VCaP (cell line): ENCODE data around the gene RPUSD1.

Source experiments
- H3K27ac ChIP-seq: fragments of 450-650 bp; 2 replicates; pipeline ENCODE4 v1.5.1; 2017
- CTCF ChIP-seq: fragments of 450-650 bp; conservative IDR thresholded peaks from 2 replicates; pipeline ENCODE4 v1.5.1; 2017; ENCODE audit warnings: mild to moderate bottlenecking, moderate library complexity

RPUSD1 gene

DNA sequence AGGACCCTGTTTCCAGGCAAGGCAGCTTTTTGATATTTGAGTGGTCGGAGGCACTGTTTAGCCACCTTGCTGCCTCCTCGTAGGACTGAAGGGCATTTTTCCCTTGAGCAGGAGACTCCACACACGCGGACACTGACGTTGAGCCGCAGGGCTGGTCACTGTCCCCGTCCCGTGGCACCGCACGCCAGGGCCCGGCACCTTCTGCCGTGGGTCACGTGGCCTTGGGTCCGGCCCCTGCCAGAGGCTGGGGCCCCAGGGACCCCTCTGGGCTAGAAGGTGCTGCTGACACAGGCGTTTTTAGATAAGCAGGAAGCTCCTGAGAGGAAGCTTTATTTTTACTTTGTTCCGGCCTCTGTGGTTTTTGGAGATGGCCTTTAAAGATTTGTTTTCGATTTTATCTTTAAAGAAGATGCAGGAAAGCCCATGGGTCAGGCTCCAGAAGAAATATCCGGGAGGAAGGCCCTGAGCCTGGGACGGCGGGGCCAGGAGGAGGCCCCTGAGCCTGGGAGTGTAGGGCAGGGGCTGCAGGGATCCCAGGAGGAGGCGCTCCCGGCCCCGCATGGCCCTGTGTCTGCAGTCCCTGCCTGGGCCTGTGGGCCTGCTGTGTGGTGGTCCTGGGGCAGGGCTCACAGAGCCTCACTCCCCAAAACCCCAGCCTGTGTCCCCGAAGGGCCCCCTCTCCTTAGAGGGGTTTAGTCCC, 42.8 kb upstream of the RPUSD1 start:
- H3K27ac ChIP-seq = no peak overlapping the region
- TF ChIP-seq CTCF = no peak

- no peak for TF ChIP-seq CTCF
- H3K27ac ChIP-seq = no peak overlapping the region
These were observed 42.1 kb upstream of the RPUSD1 start for GRCh38 chr16:830107-830870.

DNA sequence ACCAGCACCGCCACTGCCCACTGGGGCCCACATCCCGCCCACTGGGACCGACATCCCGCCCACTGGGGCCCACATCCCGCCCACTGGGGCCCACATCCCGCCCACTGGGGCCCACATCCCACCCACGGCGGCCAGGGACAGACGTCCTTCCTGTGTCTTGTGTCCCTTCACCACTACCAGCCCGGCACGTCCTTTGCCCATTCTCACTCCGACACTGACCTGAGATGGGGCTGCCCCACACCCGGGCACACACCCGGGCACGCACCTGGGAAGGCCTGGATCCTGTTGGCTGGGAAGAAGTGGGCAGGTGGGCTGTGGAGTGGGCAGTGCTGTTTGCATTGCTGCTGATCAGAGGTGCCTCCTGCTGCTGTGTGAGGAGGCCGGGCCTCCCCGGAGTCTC, 40.7 kb upstream of the RPUSD1 start:
- no peak for TF ChIP-seq CTCF
- no peak overlapping the region for H3K27ac ChIP-seq

DNA sequence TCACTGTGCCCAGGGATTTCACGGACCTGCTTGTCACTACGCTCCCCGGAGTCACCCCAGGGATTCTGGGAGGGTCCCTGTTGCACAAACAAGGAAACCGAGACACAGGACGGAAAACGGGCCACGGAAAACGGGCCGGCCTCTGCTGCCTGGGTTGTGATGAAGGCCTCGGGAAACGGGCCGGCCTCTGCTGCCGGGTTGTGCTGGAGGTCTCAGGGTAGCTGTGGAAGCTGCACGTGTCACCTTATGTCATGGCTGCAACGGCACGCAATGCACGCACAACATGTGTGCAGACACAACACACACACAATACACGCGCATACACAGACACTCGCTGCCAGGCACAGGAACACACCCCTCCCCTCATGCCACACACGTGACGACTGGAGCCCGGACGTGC, 39.3 kb upstream of the RPUSD1 start:
- H3K27ac ChIP-seq = no peak overlapping the region
- TF ChIP-seq CTCF = no peak

DNA sequence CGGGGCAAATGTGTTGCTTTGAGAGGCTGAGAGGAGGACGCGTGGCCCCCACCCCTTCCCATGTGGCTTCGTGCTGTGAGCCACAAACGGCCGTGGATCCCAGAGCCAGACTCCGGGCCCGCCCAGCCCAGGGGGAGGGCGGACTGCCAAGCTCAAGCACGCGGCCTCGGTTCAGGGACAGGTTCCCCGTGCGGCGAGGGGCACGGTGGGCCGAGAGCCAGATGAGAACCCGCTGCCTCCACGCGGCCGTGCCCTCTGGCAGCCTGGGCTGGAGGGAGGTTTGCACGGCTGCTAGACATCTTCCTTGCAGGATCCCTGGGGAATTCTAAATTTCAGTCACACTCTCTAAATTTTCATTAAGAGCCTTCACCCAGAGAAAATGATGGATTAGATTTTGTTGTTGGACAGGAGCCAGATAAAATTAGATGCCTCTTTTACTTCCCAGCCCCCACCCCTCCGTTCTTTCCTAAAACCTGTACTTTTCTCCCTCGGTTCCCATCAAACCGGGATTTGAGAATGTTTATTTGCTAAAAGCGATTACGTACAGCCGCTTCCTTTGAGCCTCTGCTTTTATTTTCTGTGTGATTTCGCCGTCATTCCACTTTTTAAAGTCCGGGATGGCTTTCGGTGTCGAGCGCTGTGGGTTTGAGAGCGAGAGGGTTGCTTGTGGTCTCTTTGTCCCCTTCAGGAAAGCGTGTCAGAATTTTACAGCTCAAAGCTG, 37.3 kb upstream of the RPUSD1 start:
- TF ChIP-seq CTCF = no peak
- no peak overlapping the region for H3K27ac ChIP-seq

DNA sequence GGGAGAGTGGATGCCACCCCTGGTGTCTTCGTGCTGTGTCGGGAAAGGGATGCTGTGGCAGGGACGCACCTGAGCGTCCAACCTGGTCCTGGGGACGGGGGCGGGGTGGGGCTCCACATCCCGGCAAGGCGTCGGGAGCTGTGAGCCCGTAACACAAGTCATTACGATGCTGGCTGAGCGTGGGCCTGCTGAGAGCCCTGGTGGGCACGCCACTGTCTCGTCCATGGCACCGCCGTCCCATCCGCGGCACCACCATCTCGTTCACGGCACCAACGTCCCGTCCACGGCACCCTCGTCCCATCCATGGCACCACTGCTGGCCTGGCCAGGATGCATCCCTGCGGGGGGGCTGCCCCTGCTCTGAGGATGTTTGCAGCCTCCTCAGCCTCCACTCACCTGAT, 36.4 kb upstream of the RPUSD1 start:
- TF ChIP-seq CTCF = no peak
- no peak overlapping the region for H3K27ac ChIP-seq

- H3K27ac ChIP-seq = no peak overlapping the region
- TF ChIP-seq CTCF = no peak
These were observed 36.0 kb upstream of the RPUSD1 start for GRCh38 chr16:824194-824593.
